Activated effector memory CD4-positive, alpha-beta T cell treated with anti-CD3 and anti-CD28 coated beads, Interleukin-2, amount 50 U/mL, for 16 hours (primary cell): ENCODE measurements around the gene COL5A2.

ENCODE experiments used
- DNase-seq: peaks from one replicate; pipeline ENCODE4 v3.0.0-alpha.2; 2020

The COL5A2 gene

DNA sequence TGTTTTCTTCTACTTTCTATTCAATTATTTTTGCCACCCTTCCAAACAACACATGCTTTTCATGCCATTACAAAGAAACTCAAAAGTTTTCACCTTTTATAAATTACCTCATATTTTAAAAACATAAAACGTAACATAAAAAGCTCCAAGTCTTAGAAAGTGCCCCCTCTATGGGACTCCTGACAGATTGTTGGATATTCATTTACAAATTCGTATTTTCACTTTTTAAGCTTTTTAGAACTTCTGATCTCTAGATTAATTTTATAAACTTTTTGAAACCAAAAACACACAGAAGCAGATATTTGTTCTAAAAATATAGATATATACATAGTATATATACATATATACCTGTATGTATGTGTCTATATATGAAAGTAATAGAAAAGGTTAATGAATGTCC is 1.5 kb downstream of the COL5A2 start:
- DNase-seq = no peak

DNA sequence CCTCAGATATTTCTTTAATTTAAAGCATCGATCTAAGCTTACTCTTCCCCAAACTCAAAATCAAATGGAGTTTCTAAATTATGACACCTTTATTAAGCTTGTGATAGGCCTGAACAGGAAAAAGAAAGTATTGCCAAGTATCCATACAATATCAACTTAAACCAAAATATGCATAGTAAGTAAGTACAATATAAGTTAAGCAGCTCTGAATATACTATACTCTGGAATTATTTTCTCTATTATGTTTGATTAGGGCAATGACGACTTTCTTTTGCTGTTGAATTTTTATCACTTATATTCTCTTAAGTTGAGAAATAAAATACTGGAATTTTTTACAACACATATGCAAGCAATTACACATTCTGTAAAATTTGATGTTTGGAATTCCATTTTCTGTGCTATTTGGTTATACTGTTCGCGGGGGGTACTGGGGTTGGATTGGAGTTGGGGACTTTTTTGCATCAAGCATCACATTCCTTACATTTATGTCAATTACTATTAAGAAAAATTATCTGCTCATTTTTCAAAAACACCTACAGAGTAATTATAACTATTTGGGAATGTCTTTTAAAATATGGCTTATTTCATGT is 2.2 kb downstream of the COL5A2 start:
- no peak for DNase-seq

DNA sequence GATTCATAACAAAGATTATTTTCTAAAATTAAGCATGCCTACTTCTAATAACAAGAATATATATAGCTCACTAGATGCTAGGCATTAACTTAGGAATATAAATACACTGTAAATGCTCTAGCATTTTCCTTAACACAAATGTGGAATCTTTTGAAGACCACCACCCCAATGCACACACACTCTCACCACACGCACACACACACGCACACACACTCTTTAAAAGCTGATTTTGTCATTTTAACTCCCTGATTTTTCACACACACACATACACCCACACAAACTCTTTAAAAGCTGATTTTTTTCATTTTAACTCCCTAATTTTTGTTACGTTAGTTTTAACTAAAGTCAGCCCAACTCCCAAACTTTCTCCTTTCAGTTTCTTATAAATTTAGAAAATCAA is 3.0 kb downstream of the COL5A2 start:
- DNase-seq = no peak

DNA sequence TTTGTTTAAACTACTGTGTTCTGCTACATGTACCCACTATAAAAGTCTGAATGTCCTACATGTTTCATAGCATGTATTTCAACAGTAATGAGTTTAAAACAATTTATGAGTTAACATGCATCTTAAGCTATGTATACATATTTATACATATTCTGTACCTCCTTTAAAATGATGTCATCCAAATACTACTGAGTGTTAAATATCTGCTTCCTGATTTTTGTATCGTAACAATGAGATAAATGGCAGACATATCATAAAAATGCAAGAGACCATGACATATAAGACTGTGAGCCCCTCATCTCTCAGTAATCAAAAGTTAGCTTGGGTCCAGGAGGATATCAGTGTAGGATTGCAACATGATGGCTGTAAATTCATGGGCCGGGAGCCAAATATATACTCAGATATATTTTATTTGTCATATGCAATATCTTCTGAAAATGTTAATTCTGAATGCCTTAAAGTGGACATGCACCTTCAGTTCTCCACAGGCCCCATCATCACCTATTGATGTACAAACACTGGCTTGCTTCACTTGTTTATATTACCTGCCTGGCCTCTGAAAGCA is 3.6 kb downstream of the COL5A2 start:
- no peak for DNase-seq

DNA sequence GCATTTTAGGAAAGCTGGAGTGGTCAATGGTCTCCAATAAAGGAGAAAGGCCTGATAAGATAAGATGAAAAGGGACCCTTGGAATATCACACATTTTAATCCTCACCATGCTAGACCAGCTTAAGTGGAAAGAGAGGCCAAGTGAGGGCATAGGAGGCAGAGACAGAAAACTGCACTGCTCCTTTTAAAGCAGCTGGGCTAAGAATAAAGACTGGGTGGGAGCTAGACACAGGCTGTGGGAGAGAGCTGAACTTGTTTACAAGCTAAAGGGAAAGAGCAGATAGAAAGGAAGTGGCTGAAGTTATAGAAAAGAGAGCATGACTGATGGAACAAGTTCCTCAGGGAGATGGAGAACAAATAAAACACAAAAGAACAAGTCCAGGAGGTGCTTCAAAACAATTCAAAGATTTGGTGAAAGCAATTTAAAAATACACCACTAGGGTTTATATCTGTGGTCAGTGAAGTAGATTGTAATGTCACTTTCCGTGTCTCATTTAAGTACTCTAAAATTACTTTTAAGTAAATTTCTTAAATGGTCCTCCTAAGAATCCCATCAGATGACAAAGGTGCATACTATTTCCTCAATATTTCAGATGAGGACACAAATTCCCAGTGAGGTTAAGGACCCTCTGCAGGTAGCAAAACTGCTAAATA is 7.5 kb downstream of the COL5A2 start:
- DNase-seq = no peak

GRCh38 chr2:189168856-189169499 is 10.6 kb downstream of the COL5A2 start:
- DNase-seq = no peak

DNA sequence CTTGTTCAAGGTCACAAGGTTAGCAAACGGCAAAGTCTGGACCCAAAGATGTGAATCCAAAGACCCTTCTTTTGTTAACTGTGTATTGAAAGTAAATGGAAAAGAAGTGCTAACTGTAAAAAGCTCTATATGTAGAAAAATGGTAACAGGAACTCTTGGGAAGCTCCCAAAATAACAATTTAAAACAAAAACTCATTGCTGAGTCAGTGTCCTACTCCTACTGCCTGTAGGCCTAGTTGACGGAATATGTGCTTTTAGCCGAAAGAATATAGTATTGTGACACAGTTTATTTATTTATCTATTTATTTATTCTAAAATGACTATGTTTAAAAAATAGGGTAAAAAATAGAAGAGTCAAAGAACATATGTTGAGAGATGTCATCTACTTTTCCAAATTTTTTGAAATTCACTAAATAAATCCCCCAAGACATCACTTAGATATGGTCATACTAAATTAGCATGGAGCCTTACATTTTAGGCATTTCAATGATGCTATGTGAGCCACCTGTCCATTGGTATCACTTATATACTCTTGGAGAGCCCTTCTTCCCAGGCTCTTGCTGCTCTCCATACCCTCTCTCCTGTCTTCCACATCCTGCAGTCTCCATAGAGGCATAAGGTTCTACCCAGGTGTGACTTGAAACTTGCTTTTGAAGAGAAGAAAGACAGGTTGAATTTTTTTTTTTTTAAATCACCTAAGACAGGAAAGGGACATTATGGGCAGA is 13.7 kb downstream of the COL5A2 start:
- no peak for DNase-seq

DNA sequence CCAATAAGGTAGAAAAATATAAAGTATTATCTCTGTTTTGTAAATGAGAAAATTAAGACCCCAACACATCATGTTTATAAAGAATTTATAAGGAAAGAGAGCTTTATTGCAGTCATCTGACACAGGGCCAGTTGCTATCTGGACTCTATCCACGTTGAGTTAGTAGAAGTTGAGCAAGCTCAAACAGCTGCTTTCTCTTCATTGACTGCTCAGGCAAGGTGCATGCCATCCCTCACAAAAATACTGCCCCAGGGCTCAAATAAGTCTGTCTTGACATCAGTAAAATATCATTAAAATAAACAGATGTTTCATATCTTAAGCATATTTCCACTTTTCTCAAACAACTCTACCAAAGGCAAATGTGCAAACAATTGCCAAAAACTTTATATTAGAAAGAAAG is 14.8 kb downstream of the COL5A2 start:
- DNase-seq = no peak

- no peak for DNase-seq
Measured at GRCh38 chr2:189163889-189164288, 15.7 kb downstream of the COL5A2 start.

GRCh38 chr2:189162566-189162965 is 17.0 kb downstream of the COL5A2 start:
- DNase-seq = no peak

GRCh38 chr2:189161894-189162293 is 17.7 kb downstream of the COL5A2 start:
- no peak for DNase-seq

DNA sequence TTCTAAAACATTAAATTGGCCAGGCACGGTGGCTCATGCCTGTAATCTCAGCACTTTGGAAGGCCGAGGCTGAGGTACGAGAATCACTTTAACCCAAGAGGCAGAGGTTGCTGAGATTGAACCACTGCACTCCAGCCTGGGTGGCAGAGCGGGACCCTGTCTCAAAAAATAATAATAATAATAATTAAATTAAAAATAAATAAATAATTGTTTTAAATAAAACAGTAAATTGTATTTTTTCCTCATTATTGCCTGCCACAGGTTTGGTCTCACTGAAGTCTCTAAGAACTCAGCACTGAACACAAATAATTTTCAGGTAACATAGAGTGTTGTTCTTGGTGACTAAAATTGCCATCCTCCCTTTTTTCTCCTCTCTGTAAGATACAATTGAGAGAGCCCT is 19.8 kb downstream of the COL5A2 start:
- no peak for DNase-seq

DNA sequence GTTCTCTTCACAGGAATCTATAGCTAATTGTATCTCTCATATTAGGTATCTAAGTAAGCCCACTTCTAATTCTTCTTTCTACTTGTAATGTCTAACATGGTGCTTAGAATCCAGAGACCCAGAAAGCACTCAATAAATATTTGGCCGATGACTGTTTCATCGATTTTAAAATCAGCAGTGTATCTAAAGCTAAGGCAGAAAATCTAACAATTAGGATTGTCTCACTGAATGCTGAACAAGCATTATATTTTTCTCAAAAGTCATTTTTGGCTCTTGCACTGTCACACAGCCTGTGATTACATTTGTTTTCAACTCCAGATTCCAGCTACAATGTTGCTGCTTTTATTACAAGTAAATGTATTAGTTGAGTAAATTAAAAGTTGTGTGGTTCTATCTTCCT is 20.3 kb downstream of the COL5A2 start:
- DNase-seq = no peak

DNA sequence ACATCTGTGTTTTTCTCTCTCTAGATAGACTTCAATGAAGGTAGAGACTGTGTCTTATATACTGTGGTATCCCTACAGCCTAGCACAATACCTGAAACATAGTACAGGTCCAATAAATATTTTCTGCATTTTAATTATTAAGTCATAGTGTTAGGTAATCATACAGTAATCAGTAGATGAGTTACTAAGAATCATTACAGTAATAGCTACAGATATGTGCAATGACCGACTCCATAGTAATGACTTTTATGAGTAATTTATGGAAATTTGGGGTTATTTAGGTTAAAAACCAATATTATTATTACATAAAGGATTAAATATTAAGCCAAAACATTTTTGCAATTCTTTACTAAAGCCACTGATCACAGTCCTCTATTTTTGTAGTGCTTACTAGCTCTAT is 21.6 kb downstream of the COL5A2 start:
- DNase-seq = no peak

- DNase-seq = no peak
Measured at GRCh38 chr2:189157456-189157855, 22.1 kb downstream of the COL5A2 start.

- DNase-seq = no peak
Measured at GRCh38 chr2:189155795-189156194, 23.8 kb downstream of the COL5A2 start.

DNA sequence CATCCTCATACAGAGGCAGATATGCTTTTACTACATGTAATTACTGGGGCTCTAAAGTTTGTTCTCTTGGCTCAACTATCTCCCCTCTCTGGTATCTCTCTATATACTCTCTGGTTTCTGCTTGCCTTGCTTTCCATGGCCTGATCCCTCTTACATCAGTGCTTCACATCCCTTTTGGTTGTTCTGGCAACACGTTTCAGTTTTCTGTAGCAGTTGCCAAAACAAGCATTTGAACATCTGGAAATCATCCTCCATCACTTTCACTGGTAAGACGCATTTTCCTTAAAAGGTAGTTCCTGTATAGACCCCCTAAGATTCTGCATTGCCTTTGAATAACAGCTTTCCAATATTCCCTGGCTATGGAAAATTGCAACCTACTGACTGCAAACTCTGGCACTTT is 25.9 kb downstream of the COL5A2 start:
- DNase-seq = no peak

- no peak for DNase-seq
Measured at GRCh38 chr2:189152483-189152882, 27.1 kb downstream of the COL5A2 start.

DNA sequence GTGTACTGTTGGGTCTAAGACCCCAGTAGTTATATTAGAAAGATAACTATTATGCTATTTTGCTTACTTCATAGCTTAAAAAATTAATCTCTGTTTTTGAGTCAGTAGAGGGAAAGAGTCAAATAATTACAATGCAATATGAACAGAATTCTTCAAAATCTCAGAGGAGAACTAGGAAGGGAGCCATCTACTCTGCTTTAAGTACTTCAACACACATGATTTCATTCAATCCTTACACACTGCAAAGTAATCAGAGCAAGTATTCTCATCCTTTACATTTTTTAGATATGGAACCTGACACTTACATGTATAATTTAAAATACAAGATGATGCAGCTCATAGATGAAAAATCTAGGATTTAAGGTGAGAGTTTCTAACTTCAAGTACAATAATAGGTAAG is 27.7 kb downstream of the COL5A2 start:
- DNase-seq = no peak

GRCh38 chr2:189150033-189150432 is 29.5 kb downstream of the COL5A2 start:
- DNase-seq = no peak

DNA sequence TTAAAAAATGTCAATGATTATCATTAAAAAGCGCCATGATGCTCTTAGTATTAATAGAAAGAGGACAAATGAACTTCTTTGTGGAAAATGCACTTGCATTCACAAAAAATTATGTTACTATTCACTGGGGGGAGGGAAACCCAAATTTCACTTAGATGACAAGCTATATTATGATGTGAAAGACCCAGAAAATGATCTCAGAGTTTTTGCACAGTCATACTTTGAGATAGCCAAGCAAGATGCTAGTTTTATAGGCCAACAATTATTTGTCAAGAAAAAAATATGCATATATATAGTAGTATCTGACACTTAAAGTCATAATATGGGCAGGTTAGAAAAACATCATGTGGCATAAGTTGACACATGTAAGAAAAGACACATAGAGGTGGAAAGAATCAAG is 31.6 kb downstream of the COL5A2 start:
- no peak for DNase-seq

DNA sequence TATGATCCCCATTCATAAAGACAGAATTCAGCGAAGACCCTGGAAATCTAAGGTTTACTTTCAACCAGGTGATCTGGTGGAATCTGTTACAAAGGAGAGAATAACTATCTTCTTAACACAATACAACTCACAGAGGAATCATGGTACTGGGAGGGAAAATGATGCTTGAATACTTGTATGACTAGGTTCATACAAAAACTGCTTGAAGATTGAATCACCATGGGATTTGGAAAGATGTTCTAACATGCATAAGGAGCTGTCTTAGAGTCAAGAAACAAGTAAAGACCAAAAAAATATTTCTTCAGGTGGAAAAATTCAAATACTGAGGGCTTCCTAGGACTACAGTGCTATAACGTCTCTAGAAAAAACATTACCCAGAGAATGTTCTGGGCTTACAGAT is 32.2 kb downstream of the COL5A2 start:
- no peak for DNase-seq

GRCh38 chr2:189146553-189146952 is 33.0 kb downstream of the COL5A2 start:
- DNase-seq = no peak
